ENCODE results near the gene KCNH5.
A peak's percentile ranks its signal among the peaks of the same experiment; 100 is the strongest.

Gene KCNH5

DNA sequence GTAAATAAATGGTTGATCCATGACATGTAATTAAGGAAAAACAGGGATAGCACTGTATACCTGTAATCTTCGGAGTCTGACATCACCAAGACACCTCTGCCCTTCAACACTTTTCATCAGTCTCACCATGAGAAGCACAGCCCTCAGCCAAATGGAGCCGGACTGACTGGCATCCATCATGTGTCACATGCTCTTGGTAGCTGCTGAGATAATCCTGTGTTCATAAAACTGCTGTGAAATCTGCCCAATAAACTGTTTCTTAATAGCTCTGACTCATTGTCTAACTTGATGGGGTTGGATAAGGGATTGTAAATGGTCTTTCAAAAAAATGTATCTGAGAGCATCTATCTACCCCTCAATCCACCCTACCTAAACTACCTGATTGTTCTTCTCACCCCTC, 33.6 kb downstream of the KCNH5 start:
- no peak overlapping the region for H3K4me3 ChIP-seq (ENCODE audit: low read length)
- TF ChIP-seq, protein P1, sequence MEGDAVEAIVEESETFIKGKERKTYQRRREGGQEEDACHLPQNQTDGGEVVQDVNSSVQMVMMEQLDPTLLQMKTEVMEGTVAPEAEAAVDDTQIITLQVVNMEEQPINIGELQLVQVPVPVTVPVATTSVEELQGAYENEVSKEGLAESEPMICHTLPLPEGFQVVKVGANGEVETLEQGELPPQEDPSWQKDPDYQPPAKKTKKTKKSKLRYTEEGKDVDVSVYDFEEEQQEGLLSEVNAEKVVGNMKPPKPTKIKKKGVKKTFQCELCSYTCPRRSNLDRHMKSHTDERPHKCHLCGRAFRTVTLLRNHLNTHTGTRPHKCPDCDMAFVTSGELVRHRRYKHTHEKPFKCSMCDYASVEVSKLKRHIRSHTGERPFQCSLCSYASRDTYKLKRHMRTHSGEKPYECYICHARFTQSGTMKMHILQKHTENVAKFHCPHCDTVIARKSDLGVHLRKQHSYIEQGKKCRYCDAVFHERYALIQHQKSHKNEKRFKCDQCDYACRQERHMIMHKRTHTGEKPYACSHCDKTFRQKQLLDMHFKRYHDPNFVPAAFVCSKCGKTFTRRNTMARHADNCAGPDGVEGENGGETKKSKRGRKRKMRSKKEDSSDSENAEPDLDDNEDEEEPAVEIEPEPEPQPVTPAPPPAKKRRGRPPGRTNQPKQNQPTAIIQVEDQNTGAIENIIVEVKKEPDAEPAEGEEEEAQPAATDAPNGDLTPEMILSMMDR (conservative IDR thresholded peaks at IDR 0.05; ENCODE audit: low read depth, low read length): no peak
- DNase-seq (ENCODE audit: low read depth): peak; percentile 27

- TF ChIP-seq, protein P1 (conservative IDR thresholded peaks at IDR 0.05; ENCODE audit: low read depth, low read length): no peak
- no peak overlapping the region for H3K4me3 ChIP-seq (ENCODE audit: low read length)
- DNase-seq (ENCODE audit: low read depth): no peak
Observed at GRCh38 chr14:63009495-63009894, 35.8 kb downstream of the KCNH5 start.

DNA sequence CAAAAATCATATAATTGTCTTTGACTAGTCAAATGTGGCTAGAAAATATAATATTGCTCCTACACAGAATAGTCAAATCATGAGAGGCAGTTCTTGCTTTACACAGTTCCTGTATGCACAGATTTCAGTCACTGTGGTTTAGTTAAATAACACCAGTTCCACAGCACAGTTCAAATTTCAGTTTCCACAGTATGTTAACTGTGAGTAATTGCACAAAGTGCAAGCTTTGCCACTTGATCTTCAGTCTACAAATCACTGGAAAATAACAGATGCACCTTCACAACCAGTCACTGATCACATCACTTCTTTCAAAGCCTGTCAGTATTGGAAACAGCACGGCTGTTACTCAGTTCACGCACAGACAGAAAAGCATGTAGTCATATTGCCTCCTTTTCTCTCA, 38.7 kb downstream of the KCNH5 start:
- H3K4me3 ChIP-seq (ENCODE audit: low read length): no peak overlapping the region
- TF ChIP-seq, protein P1 (conservative IDR thresholded peaks at IDR 0.05; ENCODE audit: low read depth, low read length): no peak
- DNase-seq (ENCODE audit: low read depth): no peak

GRCh38 chr14:62994096-62994495, 51.2 kb downstream of the KCNH5 start:
- DNase-seq (ENCODE audit: low read depth): no peak
- no peak overlapping the region for H3K4me3 ChIP-seq (ENCODE audit: low read length)
- TF ChIP-seq, protein P1 (conservative IDR thresholded peaks at IDR 0.05; ENCODE audit: low read depth, low read length): no peak

DNA sequence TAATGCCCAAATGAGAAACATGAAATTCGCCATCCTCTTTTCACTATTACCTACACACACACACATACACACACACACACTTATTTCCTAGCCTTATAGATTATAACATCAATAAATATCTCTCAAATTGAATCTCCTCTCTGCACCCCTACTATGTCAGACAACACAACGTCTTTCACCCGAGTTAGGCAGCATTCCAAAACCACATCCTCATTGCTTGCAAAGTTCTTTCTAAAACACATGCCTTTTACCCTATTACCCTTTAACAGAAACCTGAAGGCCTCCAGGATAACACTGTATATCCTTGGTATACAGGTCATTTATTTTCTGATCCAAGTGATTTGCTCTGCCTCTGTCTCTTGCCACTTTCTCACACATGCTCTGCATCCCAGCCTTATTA, 56.3 kb downstream of the KCNH5 start:
- no peak for DNase-seq (ENCODE audit: low read depth)
- TF ChIP-seq, protein P1 (conservative IDR thresholded peaks at IDR 0.05; ENCODE audit: low read depth, low read length): no peak
- no peak overlapping the region for H3K4me3 ChIP-seq (ENCODE audit: low read length)

GRCh38 chr14:62983821-62984220, 61.4 kb downstream of the KCNH5 start:
- DNase-seq (ENCODE audit: low read depth): no peak
- TF ChIP-seq, protein P1 (conservative IDR thresholded peaks at IDR 0.05; ENCODE audit: low read depth, low read length): no peak
- H3K4me3 ChIP-seq (ENCODE audit: low read length): no peak overlapping the region

DNA sequence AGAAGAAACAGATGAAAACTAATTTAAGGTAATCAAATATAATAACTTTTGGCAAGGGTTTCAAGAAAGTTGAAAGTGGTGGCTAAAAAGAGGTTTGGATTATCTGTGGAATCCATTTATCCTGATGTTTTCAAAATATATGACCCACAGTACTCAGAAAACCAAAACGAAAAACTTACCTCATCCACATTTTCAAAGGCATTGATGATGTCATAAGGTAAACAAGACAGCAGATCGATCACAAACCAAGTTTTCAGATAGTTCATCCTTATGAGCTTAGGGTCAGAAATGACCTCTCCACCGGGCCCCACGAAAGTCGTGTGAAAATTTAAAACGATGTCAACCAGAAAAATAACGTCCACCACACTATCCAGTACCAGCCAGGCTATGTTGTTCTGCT, 64.6 kb downstream of the KCNH5 start:
- no peak overlapping the region for H3K4me3 ChIP-seq (ENCODE audit: low read length)
- no peak for DNase-seq (ENCODE audit: low read depth)
- TF ChIP-seq, protein P1 (conservative IDR thresholded peaks at IDR 0.05; ENCODE audit: low read depth, low read length): no peak
